GM23248 (cell line): ENCODE measurements around the gene UBN1.

Experiments
- EZH2 ChIP-seq: fragments of 200-600 bp; sonication (generic); IDR thresholded peaks from 2 replicates; pipeline ENCODE4 v1.6.1; 2018; ENCODE audit warnings: antibody characterized with exemption, mild to moderate bottlenecking; ENCODE audit not compliant: insufficient read depth, poor library complexity, severe bottlenecking
- EZH2phosphoT487 ChIP-seq: fragments of 200-600 bp; sonication (generic); IDR thresholded peaks from 2 replicates; pipeline ENCODE4 v1.6.1; 2018; ENCODE audit warnings: antibody characterized with exemption, moderate library complexity, mild to moderate bottlenecking, low read depth; ENCODE audit not compliant: insufficient read depth

DNA sequence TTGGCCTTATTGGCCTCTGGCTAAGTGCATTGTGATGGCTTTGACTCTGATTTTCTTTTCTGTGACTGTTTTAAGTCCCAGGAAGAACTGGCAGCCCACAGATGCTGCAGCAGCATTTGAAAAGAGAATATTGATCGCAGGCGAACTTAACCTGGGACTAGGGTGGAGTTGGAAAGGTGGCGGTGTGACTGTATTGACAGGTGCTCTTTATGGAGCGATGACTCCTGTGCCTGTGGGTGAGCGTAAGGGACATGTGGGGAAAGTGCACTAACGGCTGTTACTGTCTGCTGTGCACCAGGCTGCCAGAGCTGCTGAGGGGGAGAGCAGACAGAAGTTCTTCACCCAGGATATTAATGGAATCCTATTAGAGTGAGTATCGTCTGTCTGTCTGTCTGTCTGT is 21.3 kb downstream of the UBN1 start:
- TF ChIP-seq EZH2 (no peak), EZH2phosphoT487 (no peak)
